Fibroblast of skin of left quadriceps (primary cell): ENCODE data around the gene TMEM131.
"Not testable (repeated sequence)": the region's sequence is repeated elsewhere in the genome, so short reads cannot be mapped to it uniquely, and the experiment has no call there.

Experiments
- DNase-seq, 2 experiments: peaks; one replicate each; pipeline ENCODE4 v3.0.0-alpha.2; 2013; ENCODE audit warnings: low read depth in 2 of 2

The TMEM131 gene, protein sequence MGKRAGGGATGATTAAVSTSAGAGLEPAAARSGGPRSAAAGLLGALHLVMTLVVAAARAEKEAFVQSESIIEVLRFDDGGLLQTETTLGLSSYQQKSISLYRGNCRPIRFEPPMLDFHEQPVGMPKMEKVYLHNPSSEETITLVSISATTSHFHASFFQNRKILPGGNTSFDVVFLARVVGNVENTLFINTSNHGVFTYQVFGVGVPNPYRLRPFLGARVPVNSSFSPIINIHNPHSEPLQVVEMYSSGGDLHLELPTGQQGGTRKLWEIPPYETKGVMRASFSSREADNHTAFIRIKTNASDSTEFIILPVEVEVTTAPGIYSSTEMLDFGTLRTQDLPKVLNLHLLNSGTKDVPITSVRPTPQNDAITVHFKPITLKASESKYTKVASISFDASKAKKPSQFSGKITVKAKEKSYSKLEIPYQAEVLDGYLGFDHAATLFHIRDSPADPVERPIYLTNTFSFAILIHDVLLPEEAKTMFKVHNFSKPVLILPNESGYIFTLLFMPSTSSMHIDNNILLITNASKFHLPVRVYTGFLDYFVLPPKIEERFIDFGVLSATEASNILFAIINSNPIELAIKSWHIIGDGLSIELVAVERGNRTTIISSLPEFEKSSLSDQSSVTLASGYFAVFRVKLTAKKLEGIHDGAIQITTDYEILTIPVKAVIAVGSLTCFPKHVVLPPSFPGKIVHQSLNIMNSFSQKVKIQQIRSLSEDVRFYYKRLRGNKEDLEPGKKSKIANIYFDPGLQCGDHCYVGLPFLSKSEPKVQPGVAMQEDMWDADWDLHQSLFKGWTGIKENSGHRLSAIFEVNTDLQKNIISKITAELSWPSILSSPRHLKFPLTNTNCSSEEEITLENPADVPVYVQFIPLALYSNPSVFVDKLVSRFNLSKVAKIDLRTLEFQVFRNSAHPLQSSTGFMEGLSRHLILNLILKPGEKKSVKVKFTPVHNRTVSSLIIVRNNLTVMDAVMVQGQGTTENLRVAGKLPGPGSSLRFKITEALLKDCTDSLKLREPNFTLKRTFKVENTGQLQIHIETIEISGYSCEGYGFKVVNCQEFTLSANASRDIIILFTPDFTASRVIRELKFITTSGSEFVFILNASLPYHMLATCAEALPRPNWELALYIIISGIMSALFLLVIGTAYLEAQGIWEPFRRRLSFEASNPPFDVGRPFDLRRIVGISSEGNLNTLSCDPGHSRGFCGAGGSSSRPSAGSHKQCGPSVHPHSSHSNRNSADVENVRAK (N-terminal part only)

DNA sequence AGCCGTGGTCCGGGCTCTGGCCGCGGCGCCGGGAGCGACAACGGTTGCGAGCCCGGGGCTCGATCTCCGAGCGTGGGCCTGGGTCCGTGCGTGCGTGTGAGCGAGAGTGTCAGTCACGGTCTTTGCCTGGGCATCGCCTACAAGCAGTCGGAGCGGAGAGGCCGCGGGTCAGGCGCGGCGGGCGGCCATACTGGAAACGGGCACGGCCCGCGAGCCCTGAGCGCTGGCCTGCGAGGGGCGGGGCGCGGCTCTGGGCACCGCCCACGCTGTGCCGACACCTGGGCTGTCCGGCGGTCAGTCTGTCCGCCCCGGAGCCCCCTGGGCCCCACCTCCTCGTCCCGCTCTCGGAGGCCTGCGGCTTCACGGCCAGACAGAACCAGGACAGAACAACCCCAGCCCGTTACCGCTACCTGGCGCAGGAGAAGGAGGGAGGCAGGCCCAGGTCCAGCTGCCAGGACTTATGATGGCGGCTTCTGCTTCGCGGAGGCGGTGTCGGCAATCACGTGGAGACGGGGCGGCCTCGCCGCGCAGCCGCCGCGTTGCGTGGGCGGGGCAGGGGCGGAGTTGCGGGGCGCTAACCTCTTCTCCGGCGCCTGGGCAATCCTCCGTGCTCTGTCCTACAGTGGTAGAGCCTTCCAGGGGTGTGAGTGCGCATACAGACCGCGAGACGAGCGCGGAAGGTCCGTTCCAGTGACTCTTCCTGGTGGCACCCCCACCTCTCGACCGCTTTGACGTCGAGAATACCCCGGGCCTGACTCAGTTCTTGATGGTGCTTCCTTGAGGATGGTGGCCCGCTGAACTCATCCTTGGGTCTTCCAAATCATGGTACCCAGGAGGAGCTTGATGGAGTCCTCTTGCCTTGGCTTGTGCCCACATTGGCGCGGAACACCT, at the start of gene TMEM131:
Gene TMEM131 (minus strand): TSS at position 215 of the 891 bp plus-strand sequence. CDS start 286 bp downstream, outside the sequence.
- peak; percentile 89 to 91 for DNase-seq

DNA sequence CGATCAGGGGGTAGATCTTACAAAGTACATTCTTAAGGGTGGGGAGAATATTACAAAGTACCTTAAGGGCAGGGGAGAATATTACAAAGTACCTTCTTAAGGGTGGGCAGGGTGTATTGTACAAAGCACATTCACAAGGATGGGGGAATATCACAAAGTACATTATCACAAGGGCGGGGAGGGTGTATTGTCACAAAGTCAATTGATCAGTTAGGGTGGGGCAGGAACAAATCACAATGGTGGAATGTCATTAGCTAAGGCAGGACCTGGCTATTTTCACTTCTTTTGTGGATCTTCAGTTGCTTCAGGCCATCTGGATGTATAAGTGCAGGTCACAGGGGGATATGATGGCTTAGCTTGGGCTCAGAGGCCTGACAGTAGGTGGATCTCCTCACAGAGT, 49.0 kb upstream of the TMEM131 start:
- not testable (repeated sequence) for DNase-seq

DNA sequence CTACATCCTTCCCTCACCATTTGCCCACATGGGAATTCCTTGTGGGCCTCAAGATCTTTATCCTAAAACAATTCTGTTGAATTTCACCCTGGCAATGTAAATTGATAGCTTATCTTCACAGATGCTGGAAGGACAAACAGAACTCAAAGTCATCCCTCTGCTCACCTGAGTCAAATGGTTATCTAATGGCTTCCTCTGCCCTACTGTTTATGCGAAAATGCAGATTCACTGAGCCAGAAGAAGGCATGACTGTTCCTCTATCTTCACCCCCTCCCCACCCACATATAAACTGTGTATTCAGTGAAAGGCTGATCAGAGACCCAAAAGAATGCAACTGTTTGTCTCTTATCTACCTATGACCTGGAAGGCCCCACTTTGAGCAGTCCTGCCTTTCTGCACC, 47.4 kb upstream of the TMEM131 start:
- no peak for DNase-seq

DNA sequence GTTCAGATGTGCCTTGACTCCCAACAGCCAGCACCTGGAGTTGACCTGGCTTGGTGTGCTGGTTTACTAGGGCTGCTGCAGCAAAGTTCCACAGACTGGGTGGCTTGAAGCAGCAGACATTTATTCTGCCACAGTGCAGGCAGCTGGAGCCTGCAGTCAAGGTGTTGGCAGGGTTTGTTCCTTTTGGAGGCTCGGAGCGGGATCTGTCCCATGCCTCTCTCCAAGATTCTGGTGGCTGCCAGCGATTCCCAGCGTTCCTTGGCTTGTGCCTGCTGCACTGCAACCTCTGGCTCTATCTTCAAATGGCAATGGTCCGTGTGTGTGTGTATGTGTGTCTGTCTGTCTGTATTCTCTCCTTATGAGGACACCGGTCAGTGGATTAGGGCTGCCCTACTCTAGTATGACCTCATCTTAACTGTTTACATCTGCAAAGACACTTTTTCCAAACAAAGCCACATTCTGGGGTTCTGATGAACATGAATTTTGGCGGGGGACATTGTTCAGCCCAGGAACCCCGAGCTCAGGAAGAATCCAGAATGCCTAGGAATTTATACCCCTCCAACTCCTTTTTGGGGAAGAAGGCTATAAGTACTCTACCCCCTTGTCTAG, 44.7 kb upstream of the TMEM131 start:
- DNase-seq = no peak

DNA sequence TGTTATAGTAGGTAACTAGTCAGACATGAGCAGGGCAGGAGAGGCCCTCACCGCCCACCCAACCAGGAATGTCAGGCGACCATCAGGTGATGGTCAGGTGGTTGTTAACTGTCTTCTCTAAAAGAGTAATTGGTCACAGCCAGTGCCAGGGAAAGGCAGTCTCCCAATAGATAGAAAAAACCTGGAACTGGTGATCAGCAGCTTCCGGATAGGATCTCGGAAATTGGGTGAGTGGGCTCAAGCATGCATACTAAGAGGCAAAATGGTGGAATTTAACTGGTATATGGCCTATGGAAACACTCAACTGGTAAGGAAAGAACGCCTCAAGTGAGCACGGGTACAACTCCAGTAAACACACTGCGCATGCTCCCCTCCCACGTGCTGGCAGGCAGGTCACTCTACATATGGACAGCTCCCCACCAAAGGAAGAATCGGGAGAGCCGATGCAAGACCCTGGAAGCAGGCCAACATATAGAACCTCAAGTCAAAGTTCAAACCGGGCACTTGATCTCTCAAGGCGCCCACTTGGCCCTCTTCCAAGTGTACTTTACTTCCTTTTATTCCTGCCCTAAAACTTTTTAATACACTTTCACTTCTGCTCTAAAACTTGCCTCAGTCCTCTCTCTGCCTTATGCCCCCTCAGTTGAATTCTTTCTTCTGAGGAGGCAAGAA, 43.5 kb upstream of the TMEM131 start:
- no peak for DNase-seq

DNA sequence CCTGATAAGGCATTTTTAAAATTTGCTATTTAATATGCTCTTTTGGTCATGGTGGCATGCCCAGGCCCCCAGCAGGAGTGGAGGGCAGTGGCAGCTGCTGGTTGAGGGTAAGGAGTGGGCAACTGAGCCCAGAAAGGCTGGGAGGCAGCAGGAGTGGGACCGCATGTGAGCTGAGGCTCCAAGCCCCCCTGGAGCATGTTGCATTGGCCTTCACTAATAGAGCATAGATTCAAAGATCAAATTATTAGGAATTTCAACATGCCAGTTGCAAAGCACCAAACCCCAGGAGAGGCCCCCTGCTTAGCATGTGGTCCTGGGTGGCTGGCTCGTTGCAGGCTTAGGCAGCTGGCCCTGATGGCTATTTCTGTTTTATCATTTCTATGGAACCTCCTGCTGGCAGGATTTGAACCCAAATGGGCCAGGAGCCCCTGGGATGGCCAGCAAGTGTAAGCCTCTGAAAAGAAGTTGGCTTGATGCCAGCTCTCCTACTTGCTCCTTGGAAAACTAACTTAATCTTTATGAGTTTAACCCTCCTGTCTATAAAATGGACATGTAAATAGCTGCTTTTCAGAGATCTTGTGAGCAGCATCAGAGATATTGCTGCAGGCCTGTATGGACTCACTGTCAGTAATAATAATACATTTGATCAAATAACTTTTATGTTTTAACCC, 42.1 kb upstream of the TMEM131 start:
- DNase-seq = no peak

DNA sequence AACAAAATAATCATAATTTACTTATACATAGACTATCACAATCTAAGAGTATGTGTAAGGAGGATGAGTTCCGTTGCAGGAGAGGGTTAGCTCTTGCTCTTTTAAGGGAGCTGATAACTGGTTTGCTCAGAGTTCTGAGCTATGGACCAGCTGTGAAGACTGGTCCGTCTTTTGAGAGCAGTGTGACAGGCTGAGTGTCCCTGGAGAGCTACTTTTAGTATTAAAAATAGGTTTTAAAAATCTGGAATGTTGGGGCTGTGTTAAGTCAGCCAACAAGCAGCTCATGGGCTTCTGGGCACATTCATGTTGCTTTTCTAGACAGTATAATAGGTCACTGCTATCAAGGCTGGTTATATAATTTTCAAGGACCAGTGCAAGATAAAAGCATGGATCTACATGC, 41.5 kb upstream of the TMEM131 start:
- no peak for DNase-seq

DNA sequence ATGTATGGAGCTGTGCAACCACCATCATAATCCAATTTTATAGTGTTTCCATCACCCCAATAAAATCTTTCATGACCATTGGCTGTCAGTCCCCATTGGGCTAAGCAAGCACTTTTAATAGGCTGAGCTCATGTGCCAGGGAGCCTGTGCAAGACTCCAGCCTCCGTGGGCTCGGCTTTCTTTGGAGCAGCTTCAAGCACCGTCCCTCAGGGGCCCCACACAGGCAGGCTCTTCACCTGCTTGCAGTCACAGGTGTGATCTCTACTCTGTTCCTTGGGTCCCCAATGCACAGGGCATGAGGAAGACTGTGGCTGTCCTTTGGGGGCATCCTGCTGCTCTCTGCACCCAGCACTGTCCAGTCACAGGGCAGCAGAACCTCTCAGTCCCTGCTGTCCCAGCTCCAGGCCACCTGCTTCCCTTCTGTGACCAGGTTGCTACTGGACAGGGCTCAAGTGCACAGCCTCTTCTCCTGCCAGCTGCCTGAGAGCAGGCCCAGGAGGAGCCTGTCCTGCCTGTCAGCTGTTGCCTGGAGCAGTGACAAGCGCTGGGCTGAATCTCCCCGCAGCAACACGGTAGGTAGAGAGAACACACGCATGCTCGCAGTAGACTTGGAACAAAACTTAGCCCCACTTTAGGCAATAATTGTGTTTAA, 40.7 kb upstream of the TMEM131 start:
- no peak for DNase-seq

DNA sequence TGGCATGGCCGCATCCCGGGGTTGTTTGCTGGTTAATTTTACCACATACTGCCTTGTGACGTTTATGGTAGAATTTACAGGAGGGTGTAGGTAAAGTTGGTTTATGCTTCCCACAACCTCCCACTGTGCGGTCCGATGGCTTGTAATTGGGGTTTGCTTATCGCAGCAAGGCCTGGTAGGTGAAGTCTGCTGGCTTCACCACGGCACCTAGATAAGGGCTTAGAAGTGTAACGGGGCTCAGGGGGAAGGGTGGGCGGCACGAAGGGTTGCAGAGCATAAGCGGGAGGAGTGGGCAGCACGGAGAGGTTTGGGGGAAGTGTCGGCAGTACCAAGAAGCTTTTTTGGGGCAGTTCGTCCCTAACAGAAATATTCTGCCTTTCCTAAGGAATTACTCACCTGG, 39.0 kb upstream of the TMEM131 start:
- no peak for DNase-seq

DNA sequence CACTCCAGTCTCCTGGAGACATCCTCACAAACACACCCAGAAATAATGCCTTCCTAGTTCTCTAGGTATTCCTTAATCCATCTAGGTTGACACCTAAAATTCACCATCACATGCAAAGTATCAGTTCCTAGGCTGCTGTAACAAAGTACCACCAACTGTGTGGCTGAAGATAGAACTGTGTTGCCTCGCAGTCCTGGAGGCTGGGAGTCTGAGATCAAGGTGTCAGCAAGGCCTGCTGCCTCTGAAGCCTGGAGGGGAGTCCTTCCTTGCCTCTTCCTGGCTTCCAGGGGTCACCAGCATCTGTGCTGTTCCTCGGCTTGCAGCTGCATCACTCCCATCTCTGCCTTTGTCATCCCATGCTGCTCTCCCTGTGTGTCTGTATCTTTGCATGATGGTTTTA, 36.3 kb upstream of the TMEM131 start:
- DNase-seq = no peak

DNA sequence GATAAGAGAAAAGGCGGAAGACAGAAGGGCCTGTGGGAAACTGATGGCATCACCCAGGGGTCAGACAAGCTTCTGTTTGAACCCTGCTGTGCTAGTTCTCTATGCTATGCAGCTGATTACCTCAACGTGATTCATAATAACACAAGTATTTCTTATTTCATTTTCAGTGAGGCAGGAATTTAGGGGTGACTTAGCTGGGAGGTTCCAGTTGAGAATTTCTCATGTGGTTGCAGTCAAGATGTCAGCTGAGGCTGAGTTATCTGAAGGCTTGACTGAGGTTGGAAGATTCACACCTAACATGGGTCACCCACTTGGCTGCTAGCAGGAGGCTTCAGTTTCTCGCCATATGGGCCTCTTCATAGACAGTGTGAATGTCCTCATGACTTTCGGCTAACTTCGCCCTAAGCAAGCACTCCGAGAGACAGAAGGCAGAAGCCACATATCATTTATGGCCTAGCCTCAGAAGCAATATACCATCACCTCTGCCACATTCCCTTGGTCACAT, 34.0 kb upstream of the TMEM131 start:
- no peak for DNase-seq

DNA sequence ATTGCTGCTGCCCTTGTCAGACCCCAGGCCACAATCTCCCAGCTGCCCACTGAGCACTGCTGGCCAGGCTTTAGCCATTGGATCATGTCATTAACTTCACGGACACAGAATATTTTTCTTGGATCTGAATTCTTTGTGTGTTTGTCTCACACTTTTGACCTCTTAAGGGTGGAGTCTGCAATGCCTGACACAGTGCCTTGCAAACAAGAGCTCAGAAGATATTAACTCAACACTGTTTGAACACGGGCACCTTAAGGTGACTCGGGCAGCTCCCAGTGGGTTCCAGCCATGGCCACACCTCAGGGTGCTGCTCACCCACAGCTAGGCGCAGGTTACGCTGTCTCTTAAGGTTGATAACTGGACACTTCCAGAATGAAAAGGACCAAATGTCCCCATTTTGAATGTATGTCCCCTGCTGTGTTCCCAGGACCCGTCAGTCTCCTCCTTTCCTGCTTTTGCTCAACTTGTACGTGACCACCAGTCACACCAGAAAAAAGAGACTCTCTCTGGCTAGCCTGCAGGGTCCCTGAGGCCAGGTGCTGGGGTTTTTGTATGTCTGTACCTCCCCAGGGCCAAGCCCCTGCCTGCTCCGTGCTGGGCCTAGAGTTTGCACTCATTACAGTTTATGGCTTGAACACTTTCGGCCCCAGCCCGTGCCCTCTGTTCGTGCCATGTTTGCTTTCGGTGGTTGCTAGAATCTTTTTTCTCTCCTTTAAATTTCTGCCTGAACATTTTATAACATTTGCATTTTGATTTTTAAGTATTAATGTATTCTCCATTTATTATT, 33.4 kb upstream of the TMEM131 start:
- no peak for DNase-seq

DNA sequence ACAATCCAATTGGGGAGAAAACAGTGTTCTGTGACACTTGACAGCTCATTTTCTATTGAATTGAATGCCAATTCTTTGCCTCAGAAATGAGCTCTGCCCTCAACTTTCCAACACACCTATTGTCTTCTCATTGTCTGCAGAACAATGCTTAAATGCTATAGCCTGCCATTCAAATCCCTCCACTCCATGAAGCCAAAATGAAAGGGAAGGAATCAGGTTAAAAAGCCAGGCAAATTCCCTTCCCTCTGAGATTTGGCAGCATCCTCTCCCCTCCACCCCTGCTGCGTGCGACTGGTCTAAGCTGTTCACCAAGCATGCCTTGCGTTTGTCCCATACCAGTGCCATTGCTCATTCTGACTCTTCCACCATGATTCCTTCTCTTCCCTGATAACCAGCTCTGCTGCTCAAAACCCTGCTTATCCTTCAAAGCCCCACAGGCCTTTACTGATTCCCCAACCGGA, 32.4 kb upstream of the TMEM131 start:
- no peak for DNase-seq

DNA sequence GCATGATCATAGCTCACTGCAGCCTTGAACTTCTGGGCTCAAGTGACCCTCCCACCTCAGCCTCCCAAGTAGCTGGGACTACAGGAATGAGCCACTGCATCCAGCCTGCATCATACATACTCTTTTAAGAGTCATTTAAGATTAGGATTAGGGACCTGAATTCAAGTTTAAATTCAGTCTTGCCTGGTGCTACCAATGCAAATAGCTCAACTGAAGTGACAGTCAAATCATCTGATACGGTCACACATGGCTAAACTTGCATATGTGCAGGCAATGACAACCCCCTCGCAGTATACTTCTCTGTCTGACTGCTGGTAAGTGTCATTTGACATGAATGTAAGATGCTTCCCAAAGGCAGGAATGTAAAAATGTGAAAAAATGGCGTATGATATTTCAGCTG, 31.8 kb upstream of the TMEM131 start:
- no peak for DNase-seq

DNA sequence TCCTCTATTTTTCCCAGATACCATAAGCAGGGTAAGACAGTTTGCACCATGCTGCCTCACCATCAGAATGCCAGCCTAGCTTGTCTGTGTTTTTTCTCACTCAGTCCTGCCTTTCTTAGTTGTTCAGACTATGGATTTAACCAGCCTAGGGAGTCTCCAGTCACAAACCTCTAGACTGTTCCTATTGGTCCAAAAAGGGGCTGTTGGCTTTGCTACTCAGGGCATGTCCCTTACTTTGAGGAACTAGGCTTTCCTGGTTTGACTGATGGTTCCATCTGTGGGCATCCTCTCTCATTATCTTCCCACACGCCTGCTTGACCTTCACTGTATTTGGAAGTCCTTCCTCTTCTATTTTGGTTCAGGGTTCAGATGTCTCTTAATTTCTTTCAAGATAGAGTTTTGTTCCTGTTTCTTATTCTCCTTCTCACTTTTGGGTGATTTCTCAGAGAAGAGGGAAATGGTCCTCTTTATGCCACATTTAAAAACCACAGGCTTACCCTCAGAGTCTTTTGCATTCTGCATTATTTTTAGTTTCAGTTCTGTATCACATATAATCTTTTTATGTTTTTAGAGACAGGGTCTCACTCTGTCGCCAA, 31.3 kb upstream of the TMEM131 start:
- DNase-seq = no peak

DNA sequence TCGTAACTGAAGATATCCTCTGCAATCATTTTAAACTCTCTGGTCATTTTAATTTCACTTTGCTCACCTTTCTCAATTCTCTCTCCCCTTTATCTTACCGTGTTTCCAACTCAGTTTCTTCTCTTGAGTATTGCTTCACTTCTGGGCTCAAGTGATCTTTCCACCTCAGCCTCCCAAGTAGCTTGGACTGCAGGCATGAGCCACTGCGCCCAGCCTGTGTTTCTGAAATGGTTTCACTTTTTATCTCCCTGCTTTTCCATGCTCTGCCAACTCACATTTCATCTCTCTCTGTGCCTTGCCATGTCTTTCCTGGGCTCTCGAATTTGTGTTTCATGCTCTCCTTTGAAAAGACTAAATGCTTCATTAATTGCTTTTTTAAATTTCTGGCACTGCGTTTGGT, 30.5 kb upstream of the TMEM131 start:
- no peak for DNase-seq

DNA sequence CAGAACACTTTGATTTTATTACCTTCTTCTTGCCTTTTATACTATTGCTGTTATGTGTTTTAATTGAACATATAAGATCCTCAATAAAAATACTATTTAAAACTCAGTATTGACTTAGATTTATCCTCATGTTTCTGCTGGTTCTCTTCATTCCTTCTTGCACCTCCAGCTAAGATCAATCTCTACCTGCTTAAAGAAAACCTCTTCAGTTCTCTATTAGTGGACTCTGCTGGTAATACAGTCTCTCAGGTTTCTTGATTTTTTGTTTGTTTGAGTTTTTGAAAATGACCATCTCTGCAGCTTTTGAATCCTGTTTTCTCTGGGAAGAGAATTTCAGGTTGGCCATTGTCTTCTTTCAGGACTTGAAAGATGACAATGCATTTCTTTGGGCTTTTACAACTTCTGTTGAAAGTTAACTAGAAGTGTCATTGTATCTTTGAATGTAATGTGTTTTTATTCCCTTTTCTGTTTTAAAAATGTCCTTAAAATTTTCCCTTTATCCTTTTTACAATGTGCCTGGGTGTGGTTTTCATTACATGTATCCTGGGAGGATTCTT, 29.8 kb upstream of the TMEM131 start:
- no peak for DNase-seq
